Measurements from ENCODE around the gene FCAMR.

The FCAMR gene

GRCh38 chr1:206957639-206958038 lies 12.6 kb downstream of the FCAMR start:
- no peak for DNase-seq (ENCODE audit: low read depth in 2 of 2)

GRCh38 chr1:206955476-206956451 lies 14.5 kb downstream of the FCAMR start:
- DNase-seq (ENCODE audit: low read depth in 2 of 2): peak; percentile 70 to 77

- DNase-seq (ENCODE audit: low read depth in 2 of 2): no peak
These were observed 15.6 kb downstream of the FCAMR start for GRCh38 chr1:206954459-206955342.

GRCh38 chr1:206953626-206954025 lies 16.6 kb downstream of the FCAMR start:
- no peak for DNase-seq (ENCODE audit: low read depth in 2 of 2)

- no peak for DNase-seq (ENCODE audit: low read depth in 2 of 2)
These were observed 17.1 kb downstream of the FCAMR start for GRCh38 chr1:206953126-206953525.

GRCh38 chr1:206952171-206952570 lies 18.1 kb downstream of the FCAMR start:
- DNase-seq (ENCODE audit: low read depth in 2 of 2): no peak

- no peak for DNase-seq (ENCODE audit: low read depth in 2 of 2)
These were observed 18.8 kb downstream of the FCAMR start for GRCh38 chr1:206951318-206952100.

- no peak for DNase-seq (ENCODE audit: low read depth in 2 of 2)
These were observed 20.6 kb downstream of the FCAMR start for GRCh38 chr1:206949641-206950040.

- DNase-seq (ENCODE audit: low read depth in 2 of 2): no peak
These were observed 21.1 kb downstream of the FCAMR start for GRCh38 chr1:206949208-206949607.

- no peak for DNase-seq (ENCODE audit: low read depth in 2 of 2)
These were observed 23.0 kb downstream of the FCAMR start for GRCh38 chr1:206947255-206947654.

GRCh38 chr1:206946261-206946660 lies 24.0 kb downstream of the FCAMR start, which contains the start of gene PIGR:
Gene PIGR, minus strand, starts transcription at chr1:206946466. Its CDS starts 5,935 bp downstream, at chr1:206940531.
- no peak for DNase-seq (ENCODE audit: low read depth in 2 of 2)

GRCh38 chr1:206945779-206946178 lies 24.5 kb downstream of the FCAMR start:
- no peak for DNase-seq (ENCODE audit: low read depth in 2 of 2)

- DNase-seq (ENCODE audit: low read depth in 2 of 2): no peak
These were observed 25.6 kb downstream of the FCAMR start for GRCh38 chr1:206944703-206945102.

GRCh38 chr1:206941766-206942418 lies 28.4 kb downstream of the FCAMR start:
- no peak for DNase-seq (ENCODE audit: low read depth in 2 of 2)

- DNase-seq (ENCODE audit: low read depth in 2 of 2): no peak
These were observed 29.7 kb downstream of the FCAMR start for GRCh38 chr1:206940588-206940936.

- DNase-seq (ENCODE audit: low read depth in 2 of 2): no peak
These were observed 30.2 kb downstream of the FCAMR start for GRCh38 chr1:206939841-206940587.

- no peak for DNase-seq (ENCODE audit: low read depth in 2 of 2)
These were observed 31.1 kb downstream of the FCAMR start for GRCh38 chr1:206939131-206939530.

GRCh38 chr1:206937425-206937824 lies 32.8 kb downstream of the FCAMR start:
- no peak for DNase-seq (ENCODE audit: low read depth in 2 of 2)

GRCh38 chr1:206935491-206936067 lies 34.7 kb downstream of the FCAMR start:
- DNase-seq (ENCODE audit: low read depth in 2 of 2): no peak

GRCh38 chr1:206933333-206933945 lies 36.8 kb downstream of the FCAMR start:
- no peak for DNase-seq (ENCODE audit: low read depth in 2 of 2)

All from fibroblast of skin of left biceps (primary cell).